Effector memory CD4-positive, alpha-beta T cell (primary cell): ENCODE data around the gene EDC4.
"Not testable (repeated sequence)": the region's sequence is repeated elsewhere in the genome, so short reads cannot be mapped to it uniquely, and the experiment has no call there.

Experiments used
- DNase-seq, 3 donors: peaks; one replicate each; pipeline ENCODE4 v3.0.0-alpha.2; 2020
- H3K27ac ChIP-seq: 2 replicates; pipeline ENCODE4 v1.7.0; 2013; ENCODE audit warnings: mild to moderate bottlenecking, low read length, moderate library complexity; ENCODE audit not compliant: insufficient read depth, poor library complexity, severe bottlenecking
- H3K27me3 ChIP-seq: replicated peaks from 2 replicates; pipeline ENCODE4 v1.7.0; 2013; ENCODE audit warnings: mild to moderate bottlenecking, low read length; ENCODE audit not compliant: insufficient read depth, control insufficient read depth, poor library complexity, severe bottlenecking
- H3K36me3 ChIP-seq: 2 replicates; pipeline ENCODE4 v1.7.0; 2013; ENCODE audit warnings: mild to moderate bottlenecking, low read length, moderate library complexity; ENCODE audit not compliant: control insufficient read depth, insufficient read depth
- H3K4me1 ChIP-seq: 2 replicates; pipeline ENCODE4 v1.7.0; 2013; ENCODE audit warnings: low read length, mild to moderate bottlenecking; ENCODE audit not compliant: control insufficient read depth, insufficient read depth, poor library complexity, severe bottlenecking
- H3K4me3 ChIP-seq: 2 replicates; pipeline ENCODE4 v1.7.0; 2013; ENCODE audit warnings: low read length, low read depth, mild to moderate bottlenecking; ENCODE audit not compliant: insufficient read depth, poor library complexity, severe bottlenecking
- H3K9me3 ChIP-seq: 2 replicates; pipeline ENCODE4 v1.7.0; 2013; ENCODE audit warnings: mild to moderate bottlenecking, low read length, moderate library complexity; ENCODE audit not compliant: control insufficient read depth
- total RNA-seq, 3 donors: gene quantifications; one replicate each; lab custom pipeline; 2026; lab: John Stamatoyannopoulos, UW

The EDC4 gene
- total RNA-seq = 91.3 to 121 (median 120) reads per million in 3 donors

GRCh38 chr16:67872631-67873434 is at the start of gene EDC4:
TSS of gene EDC4 (plus strand) at chr16:67873052. CDS start at chr16:67873262, 210 bp downstream.
- DNase-seq = peak; percentile 74 to 82 (median 77)
- Histone ChIP-seq H3K4me1 (peaks cover 32% of the 10 kb centered on the region), H3K27me3 (no peaks in the 10 kb centered on the region), H3K27ac (peak within 1 kb of the TSS; percentile 82), H3K4me3 (peak within 1 kb of the TSS; percentile 89), H3K9me3 (no peaks in the 10 kb centered on the region), H3K36me3 (peaks cover 36% of the 10 kb centered on the region)

- Histone ChIP-seq H3K4me1 (no peaks in the 10 kb centered on the region), H3K27me3 (no peaks in the 10 kb centered on the region), H3K36me3 (peaks cover 25% of the 10 kb centered on the region), H3K9me3 (no peaks in the 10 kb centered on the region), H3K4me3 (no peak overlapping the region), H3K27ac (no peak overlapping the region)
- DNase-seq = no peak
Measured at GRCh38 chr16:67825119-67825518, 47.7 kb upstream of the EDC4 start.

GRCh38 chr16:67825906-67826305 is 46.9 kb upstream of the EDC4 start:
- Histone ChIP-seq H3K4me3 (no peak overlapping the region), H3K36me3 (peaks cover 30% of the 10 kb centered on the region), H3K27ac (no peak overlapping the region), H3K9me3 (no peaks in the 10 kb centered on the region), H3K4me1 (no peaks in the 10 kb centered on the region), H3K27me3 (no peaks in the 10 kb centered on the region)
- no peak for DNase-seq

- peaks cover 42% of the 10 kb centered on the region for H3K36me3 ChIP-seq
- no peak overlapping the region for H3K4me3 ChIP-seq
Measured at GRCh38 chr16:67828651-67829050, 44.2 kb upstream of the EDC4 start.

GRCh38 chr16:67833030-67833414 is 39.8 kb upstream of the EDC4 start:
- Histone ChIP-seq H3K4me3 (peak overlapping the region; percentile 75), H3K27me3 (no peaks in the 10 kb centered on the region), H3K36me3 (peaks cover 32% of the 10 kb centered on the region), H3K27ac (peak overlapping the region; percentile 71), H3K4me1 (peaks cover 5% of the 10 kb centered on the region), H3K9me3 (no peaks in the 10 kb centered on the region)
- no peak for DNase-seq

More at GRCh38 chr16:67828651-67829050, 44.2 kb upstream of the EDC4 start:
- peaks cover 5% of the 10 kb centered on the region for H3K4me1 ChIP-seq
- no peak for DNase-seq
- H3K27ac ChIP-seq = no peak overlapping the region
- H3K9me3 ChIP-seq = no peaks in the 10 kb centered on the region
- no peaks in the 10 kb centered on the region for H3K27me3 ChIP-seq

- DNase-seq = peak; percentile 79 to 89 (median 85)
Measured at GRCh38 chr16:67833415-67834241, 39.2 kb upstream of the EDC4 start.

GRCh38 chr16:67834242-67834614 is 38.6 kb upstream of the EDC4 start:
- peaks cover 5% of the 10 kb centered on the region for H3K4me1 ChIP-seq
- peak overlapping the region; percentile 75 for H3K4me3 ChIP-seq
- H3K36me3 ChIP-seq = peaks cover 25% of the 10 kb centered on the region
- no peak for DNase-seq
- no peaks in the 10 kb centered on the region for H3K9me3 ChIP-seq
- peak overlapping the region; percentile 15 for H3K27ac ChIP-seq
- no peaks in the 10 kb centered on the region for H3K27me3 ChIP-seq

More at GRCh38 chr16:67833415-67834241, 39.2 kb upstream of the EDC4 start:
- H3K9me3 ChIP-seq = no peaks in the 10 kb centered on the region
- H3K4me1 ChIP-seq = peaks cover 5% of the 10 kb centered on the region
- no peaks in the 10 kb centered on the region for H3K27me3 ChIP-seq
- H3K36me3 ChIP-seq = peaks cover 26% of the 10 kb centered on the region
- H3K4me3 ChIP-seq = peak overlapping the region; percentile 75
- H3K27ac ChIP-seq = peak overlapping the region; percentile 71

- not testable (repeated sequence) for H3K4me3 ChIP-seq, H3K36me3 ChIP-seq, H3K9me3 ChIP-seq, DNase-seq, H3K27me3 ChIP-seq, H3K27ac ChIP-seq
- H3K4me1 ChIP-seq = peaks cover 10% of the 10 kb centered on the region
Measured at GRCh38 chr16:67837190-67837589, 35.7 kb upstream of the EDC4 start.

- no peaks in the 10 kb centered on the region for H3K36me3 ChIP-seq
- H3K4me1 ChIP-seq = peaks cover 11% of the 10 kb centered on the region
Measured at GRCh38 chr16:67837811-67838210, 35.0 kb upstream of the EDC4 start.

More at GRCh38 chr16:67837811-67838210, 35.0 kb upstream of the EDC4 start:
- Histone ChIP-seq H3K9me3 (no peaks in the 10 kb centered on the region), H3K27me3 (no peaks in the 10 kb centered on the region), H3K4me3 (no peak overlapping the region), H3K27ac (no peak overlapping the region)
- no peak for DNase-seq
